ENCODE data around the gene FOXD3.
A peak's percentile ranks its signal among the peaks of the same experiment; 100 is the strongest.

FOXD3 gene

DNA sequence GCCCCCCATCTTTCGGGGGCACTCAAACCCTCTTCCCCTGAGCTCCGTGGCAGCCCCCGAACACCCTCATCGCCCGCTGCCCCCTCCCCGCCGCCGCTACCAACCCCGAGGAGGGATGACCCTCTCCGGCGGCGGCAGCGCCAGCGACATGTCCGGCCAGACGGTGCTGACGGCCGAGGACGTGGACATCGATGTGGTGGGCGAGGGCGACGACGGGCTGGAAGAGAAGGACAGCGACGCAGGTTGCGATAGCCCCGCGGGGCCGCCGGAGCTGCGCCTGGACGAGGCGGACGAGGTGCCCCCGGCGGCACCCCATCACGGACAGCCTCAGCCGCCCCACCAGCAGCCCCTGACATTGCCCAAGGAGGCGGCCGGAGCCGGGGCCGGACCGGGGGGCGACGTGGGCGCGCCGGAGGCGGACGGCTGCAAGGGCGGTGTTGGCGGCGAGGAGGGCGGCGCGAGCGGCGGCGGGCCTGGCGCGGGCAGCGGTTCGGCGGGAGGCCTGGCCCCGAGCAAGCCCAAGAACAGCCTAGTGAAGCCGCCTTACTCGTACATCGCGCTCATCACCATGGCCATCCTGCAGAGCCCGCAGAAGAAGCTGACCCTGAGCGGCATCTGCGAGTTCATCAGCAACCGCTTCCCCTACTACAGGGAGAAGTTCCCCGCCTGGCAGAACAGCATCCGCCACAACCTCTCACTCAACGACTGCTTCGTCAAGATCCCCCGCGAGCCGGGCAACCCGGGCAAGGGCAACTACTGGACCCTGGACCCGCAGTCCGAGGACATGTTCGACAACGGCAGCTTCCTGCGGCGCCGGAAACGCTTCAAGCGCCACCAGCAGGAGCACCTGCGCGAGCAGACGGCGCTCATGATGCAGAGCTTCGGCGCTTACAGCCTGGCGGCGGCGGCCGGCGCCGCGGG, 837 bp downstream of the FOXD3 start:
- H3K27me3 ChIP-seq (ENCODE audit: insufficient read depth, low read depth, severe bottlenecking), result peaks cover 89% of the 10 kb centered on the region
- TF ChIP-seq, protein P1, sequence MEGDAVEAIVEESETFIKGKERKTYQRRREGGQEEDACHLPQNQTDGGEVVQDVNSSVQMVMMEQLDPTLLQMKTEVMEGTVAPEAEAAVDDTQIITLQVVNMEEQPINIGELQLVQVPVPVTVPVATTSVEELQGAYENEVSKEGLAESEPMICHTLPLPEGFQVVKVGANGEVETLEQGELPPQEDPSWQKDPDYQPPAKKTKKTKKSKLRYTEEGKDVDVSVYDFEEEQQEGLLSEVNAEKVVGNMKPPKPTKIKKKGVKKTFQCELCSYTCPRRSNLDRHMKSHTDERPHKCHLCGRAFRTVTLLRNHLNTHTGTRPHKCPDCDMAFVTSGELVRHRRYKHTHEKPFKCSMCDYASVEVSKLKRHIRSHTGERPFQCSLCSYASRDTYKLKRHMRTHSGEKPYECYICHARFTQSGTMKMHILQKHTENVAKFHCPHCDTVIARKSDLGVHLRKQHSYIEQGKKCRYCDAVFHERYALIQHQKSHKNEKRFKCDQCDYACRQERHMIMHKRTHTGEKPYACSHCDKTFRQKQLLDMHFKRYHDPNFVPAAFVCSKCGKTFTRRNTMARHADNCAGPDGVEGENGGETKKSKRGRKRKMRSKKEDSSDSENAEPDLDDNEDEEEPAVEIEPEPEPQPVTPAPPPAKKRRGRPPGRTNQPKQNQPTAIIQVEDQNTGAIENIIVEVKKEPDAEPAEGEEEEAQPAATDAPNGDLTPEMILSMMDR (IDR thresholded peaks at IDR 0.05; ENCODE audit: low read depth, low read length), result peak; percentile 38; the same call in 1 of the 2 replicates
- no peaks in the 10 kb centered on the region for H3K36me3 ChIP-seq
- no peak overlapping the region for H3K27ac ChIP-seq
- H3K9me3 ChIP-seq (ENCODE audit: severe bottlenecking), result no peaks in the 10 kb centered on the region
- H3K4me3 ChIP-seq (ENCODE audit: low read depth, low read length), result peak overlapping the region; percentile 43
- peak; percentile 69 for DNase-seq

DNA sequence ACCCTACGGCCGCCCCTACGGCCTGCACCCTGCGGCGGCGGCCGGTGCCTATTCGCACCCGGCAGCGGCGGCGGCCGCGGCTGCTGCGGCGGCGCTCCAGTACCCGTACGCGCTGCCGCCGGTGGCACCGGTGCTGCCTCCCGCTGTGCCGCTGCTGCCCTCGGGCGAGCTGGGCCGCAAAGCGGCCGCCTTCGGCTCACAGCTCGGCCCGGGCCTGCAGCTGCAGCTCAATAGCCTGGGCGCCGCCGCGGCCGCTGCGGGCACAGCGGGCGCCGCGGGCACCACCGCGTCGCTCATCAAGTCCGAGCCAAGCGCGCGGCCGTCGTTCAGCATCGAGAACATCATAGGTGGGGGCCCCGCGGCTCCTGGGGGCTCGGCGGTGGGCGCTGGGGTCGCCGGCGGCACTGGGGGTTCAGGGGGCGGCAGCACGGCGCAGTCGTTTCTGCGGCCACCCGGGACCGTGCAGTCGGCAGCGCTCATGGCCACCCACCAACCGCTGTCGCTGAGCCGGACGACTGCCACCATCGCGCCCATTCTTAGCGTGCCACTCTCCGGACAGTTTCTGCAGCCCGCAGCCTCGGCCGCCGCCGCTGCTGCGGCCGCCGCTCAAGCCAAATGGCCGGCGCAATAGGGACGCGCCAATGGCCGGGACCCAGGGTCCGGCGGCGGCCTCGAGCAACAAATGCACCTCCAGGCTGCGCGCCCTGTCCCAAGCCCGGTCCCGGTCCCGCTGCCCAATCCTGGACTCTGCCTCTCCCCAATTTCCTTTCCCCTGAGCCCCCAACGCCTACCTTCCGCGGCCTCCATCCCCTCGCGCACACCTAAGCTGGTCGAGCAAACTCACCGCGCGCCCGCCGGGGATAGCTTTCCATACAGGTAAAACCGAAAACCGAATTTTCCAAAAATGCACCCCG, 1.8 kb downstream of the FOXD3 start:
- Histone ChIP-seq H3K36me3 (no peaks in the 10 kb centered on the region), H3K9me3 (ENCODE audit: severe bottlenecking) (no peaks in the 10 kb centered on the region), H3K4me3 (ENCODE audit: low read depth, low read length) (peak overlapping the region; percentile 43), H3K27ac (no peak overlapping the region), H3K27me3 (ENCODE audit: insufficient read depth, low read depth, severe bottlenecking) (peaks cover 80% of the 10 kb centered on the region)
- DNase-seq, result no peak
- TF ChIP-seq, protein P1 (IDR thresholded peaks at IDR 0.05; ENCODE audit: low read depth, low read length), result no peak

DNA sequence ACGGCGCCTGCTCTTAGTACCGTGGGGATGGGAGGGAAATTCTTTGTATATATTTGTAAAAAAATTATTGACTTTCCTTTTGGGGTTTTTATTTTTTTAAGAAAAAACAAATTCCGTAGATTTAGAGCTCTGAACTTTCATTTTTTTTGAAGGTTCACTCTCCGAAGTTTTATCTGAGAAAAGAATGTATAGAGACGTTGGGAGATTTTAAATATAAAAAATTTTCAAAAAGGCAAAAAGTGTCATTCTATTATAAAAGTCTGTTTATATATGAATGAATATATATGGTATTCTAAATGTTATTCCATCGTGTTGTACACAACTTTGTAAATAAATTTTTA, 2.4 kb downstream of the FOXD3 start:
- TF ChIP-seq, protein P1 (IDR thresholded peaks at IDR 0.05; ENCODE audit: low read depth, low read length), result no peak
- no peaks in the 10 kb centered on the region for H3K9me3 ChIP-seq (ENCODE audit: severe bottlenecking)
- DNase-seq, result no peak
- no peaks in the 10 kb centered on the region for H3K36me3 ChIP-seq
- H3K27ac ChIP-seq, result no peak overlapping the region
- H3K4me3 ChIP-seq (ENCODE audit: low read depth, low read length), result no peak overlapping the region
- H3K27me3 ChIP-seq (ENCODE audit: insufficient read depth, low read depth, severe bottlenecking), result peaks cover 74% of the 10 kb centered on the region

DNA sequence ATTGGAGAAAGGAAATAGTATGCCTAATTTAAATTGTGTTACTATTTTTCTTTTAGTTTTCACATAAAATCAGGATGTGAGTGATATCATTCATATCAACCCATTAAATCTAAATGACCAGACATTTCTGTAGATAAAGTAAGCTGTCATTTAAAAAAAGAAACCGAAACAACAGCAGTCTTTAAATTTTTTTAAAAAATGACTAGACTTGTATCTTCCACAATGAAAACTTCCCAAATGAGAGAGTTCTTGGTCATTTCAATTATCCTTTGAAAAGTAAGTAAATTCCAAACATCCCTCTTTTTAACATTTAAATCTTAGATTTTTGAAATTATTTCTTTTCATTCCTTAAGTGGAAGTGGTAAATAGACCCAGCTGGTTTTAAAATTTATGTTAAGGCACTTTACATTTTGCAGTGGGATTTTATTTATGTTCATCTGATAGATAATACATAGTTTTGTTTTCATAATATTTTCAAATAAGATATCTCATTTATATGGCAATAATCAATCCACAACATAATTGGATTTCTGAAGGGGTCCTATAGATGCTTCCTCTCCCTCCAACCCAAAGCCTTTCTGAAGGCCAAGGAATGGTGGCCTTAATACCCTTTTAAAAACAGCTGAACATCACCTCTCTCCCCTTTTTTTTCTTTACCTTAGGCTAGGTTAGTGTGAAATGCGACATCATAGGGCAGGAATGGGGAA, 3.1 kb downstream of the FOXD3 start:
- no peak for DNase-seq
- peaks cover 67% of the 10 kb centered on the region for H3K27me3 ChIP-seq (ENCODE audit: insufficient read depth, low read depth, severe bottlenecking)
- H3K36me3 ChIP-seq, result no peaks in the 10 kb centered on the region
- H3K4me3 ChIP-seq (ENCODE audit: low read depth, low read length), result no peak overlapping the region
- TF ChIP-seq, protein P1 (IDR thresholded peaks at IDR 0.05; ENCODE audit: low read depth, low read length), result no peak
- no peak overlapping the region for H3K27ac ChIP-seq
- no peaks in the 10 kb centered on the region for H3K9me3 ChIP-seq (ENCODE audit: severe bottlenecking)

DNA sequence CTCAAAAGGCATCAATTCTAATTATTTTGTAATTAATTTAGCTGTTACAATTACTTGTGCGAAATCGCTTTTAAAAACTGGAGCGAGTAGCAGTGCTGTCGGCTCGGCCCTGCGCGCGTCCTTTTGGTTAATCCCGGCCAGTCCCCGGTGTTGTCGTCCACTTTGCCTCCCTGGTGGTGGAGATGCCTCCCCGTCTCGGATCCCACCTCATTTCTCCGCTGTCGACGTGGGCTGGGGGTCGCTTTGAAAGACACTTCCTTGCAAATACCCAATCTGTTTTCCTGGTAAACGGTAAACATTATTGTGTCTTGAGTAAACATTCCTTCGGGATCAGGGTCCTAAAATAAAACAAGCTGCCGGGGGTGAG, 3.7 kb downstream of the FOXD3 start:
- no peak for DNase-seq
- peaks cover 62% of the 10 kb centered on the region for H3K27me3 ChIP-seq (ENCODE audit: insufficient read depth, low read depth, severe bottlenecking)
- no peaks in the 10 kb centered on the region for H3K9me3 ChIP-seq (ENCODE audit: severe bottlenecking)
- H3K36me3 ChIP-seq, result no peaks in the 10 kb centered on the region
- TF ChIP-seq, protein P1 (IDR thresholded peaks at IDR 0.05; ENCODE audit: low read depth, low read length), result no peak
- H3K27ac ChIP-seq, result no peak overlapping the region
- H3K4me3 ChIP-seq (ENCODE audit: low read depth, low read length), result peak overlapping the region; percentile 3; the same call in 1 of the 2 replicates

Measured in WERI-Rb-1 (cell line).